ENCODE results near the gene ZNF827.

The ZNF827 gene

GRCh38 chr4:145938618-145939440 lies at the start of gene ZNF827:
ZNF827 (minus strand) TSS chr4:145938823; CDS start chr4:145938407, 416 bp downstream.
- peak; percentile 84 for DNase-seq (ENCODE audit: low spot score)

- no peak for DNase-seq (ENCODE audit: low spot score)
Measured at GRCh38 chr4:145984563-145984962, 45.9 kb upstream of the ZNF827 start.

- no peak for DNase-seq (ENCODE audit: low spot score)
Measured at GRCh38 chr4:145982791-145983190, 44.2 kb upstream of the ZNF827 start.

- no peak for DNase-seq (ENCODE audit: low spot score)
Measured at GRCh38 chr4:145979160-145979559, 40.5 kb upstream of the ZNF827 start.

- DNase-seq (ENCODE audit: low spot score), result no peak
Measured at GRCh38 chr4:145976680-145977079, 38.1 kb upstream of the ZNF827 start.

GRCh38 chr4:145960012-145960411 lies 21.4 kb upstream of the ZNF827 start:
- DNase-seq (ENCODE audit: low spot score), result no peak

- no peak for DNase-seq (ENCODE audit: low spot score)
Measured at GRCh38 chr4:145957302-145957701, 18.7 kb upstream of the ZNF827 start.

- peak; percentile 73 for DNase-seq (ENCODE audit: low spot score)
Measured at GRCh38 chr4:145956288-145956890, 17.8 kb upstream of the ZNF827 start.

GRCh38 chr4:145954924-145955339 lies 16.3 kb upstream of the ZNF827 start:
- peak; percentile 9 for DNase-seq (ENCODE audit: low spot score)

- DNase-seq (ENCODE audit: low spot score), result no peak
Measured at GRCh38 chr4:145951931-145952330, 13.3 kb upstream of the ZNF827 start.

- DNase-seq (ENCODE audit: low spot score), result no peak
Measured at GRCh38 chr4:145945431-145946155, 7.0 kb upstream of the ZNF827 start.

- no peak for DNase-seq (ENCODE audit: low spot score)
Measured at GRCh38 chr4:145944886-145945285, 6.3 kb upstream of the ZNF827 start.

- no peak for DNase-seq (ENCODE audit: low spot score)
Measured at GRCh38 chr4:145939856-145940255, 1.2 kb upstream of the ZNF827 start.

GRCh38 chr4:145939441-145939750 lies 773 bp upstream of the ZNF827 start:
- peak; percentile 27 for DNase-seq (ENCODE audit: low spot score)

GRCh38 chr4:145937971-145938611 lies 532 bp downstream of the ZNF827 start:
- peak; percentile 73 for DNase-seq (ENCODE audit: low spot score)

- DNase-seq (ENCODE audit: low spot score), result peak; percentile 66
Measured at GRCh38 chr4:145936997-145937901, 1.4 kb downstream of the ZNF827 start.

GRCh38 chr4:145936142-145936996 lies 2.3 kb downstream of the ZNF827 start:
- DNase-seq (ENCODE audit: low spot score), result peak; percentile 90

GRCh38 chr4:145935253-145936141 lies 3.1 kb downstream of the ZNF827 start:
- DNase-seq (ENCODE audit: low spot score), result peak; percentile 76

GRCh38 chr4:145934434-145935047 lies 4.1 kb downstream of the ZNF827 start:
- DNase-seq (ENCODE audit: low spot score), result peak; percentile 47
